ENCODE measurements around the gene CMKLR1.

The CMKLR1 gene

GRCh38 chr12:108270035-108270848 is 68.9 kb downstream of the CMKLR1 start:
- H3K4me3 ChIP-seq (ENCODE audit: low read depth, low read length) = no peak overlapping the region
- DNase-seq (ENCODE audit: low read depth) = no peak

GRCh38 chr12:108269224-108269623 is 69.9 kb downstream of the CMKLR1 start:
- no peak for DNase-seq (ENCODE audit: low read depth)
- TF ChIP-seq CTCF (IDR thresholded peaks at IDR 0.05; ENCODE audit: insufficient read depth, low read depth, low read length, missing control alignments) = no peak
- H3K4me3 ChIP-seq (ENCODE audit: low read depth, low read length) = no peak overlapping the region

More at GRCh38 chr12:108270035-108270848, 68.9 kb downstream of the CMKLR1 start:
- TF ChIP-seq CTCF (IDR thresholded peaks at IDR 0.05; ENCODE audit: insufficient read depth, low read depth, low read length, missing control alignments) = no peak

GRCh38 chr12:108268397-108268796 is 70.7 kb downstream of the CMKLR1 start:
- TF ChIP-seq CTCF (IDR thresholded peaks at IDR 0.05; ENCODE audit: insufficient read depth, low read depth, low read length, missing control alignments) = no peak
- DNase-seq (ENCODE audit: low read depth) = no peak
- H3K4me3 ChIP-seq (ENCODE audit: low read depth, low read length) = no peak overlapping the region

GRCh38 chr12:108267450-108267849 is 71.7 kb downstream of the CMKLR1 start:
- no peak overlapping the region for H3K4me3 ChIP-seq (ENCODE audit: low read depth, low read length)
- no peak for DNase-seq (ENCODE audit: low read depth)
- TF ChIP-seq CTCF (IDR thresholded peaks at IDR 0.05; ENCODE audit: insufficient read depth, low read depth, low read length, missing control alignments) = no peak

GRCh38 chr12:108266131-108266530 is 73.0 kb downstream of the CMKLR1 start:
- no peak overlapping the region for H3K4me3 ChIP-seq (ENCODE audit: low read depth, low read length)
- DNase-seq (ENCODE audit: low read depth) = no peak
- TF ChIP-seq CTCF (IDR thresholded peaks at IDR 0.05; ENCODE audit: insufficient read depth, low read depth, low read length, missing control alignments) = no peak

- DNase-seq (ENCODE audit: low read depth) = no peak
- no peak overlapping the region for H3K4me3 ChIP-seq (ENCODE audit: low read depth, low read length)
- no peak for TF ChIP-seq CTCF (IDR thresholded peaks at IDR 0.05; ENCODE audit: insufficient read depth, low read depth, low read length, missing control alignments)
Measured at GRCh38 chr12:108265505-108265904, 73.6 kb downstream of the CMKLR1 start.

GRCh38 chr12:108260969-108261368 is 78.1 kb downstream of the CMKLR1 start:
- no peak for DNase-seq (ENCODE audit: low read depth)
- TF ChIP-seq CTCF (IDR thresholded peaks at IDR 0.05; ENCODE audit: insufficient read depth, low read depth, low read length, missing control alignments) = no peak
- no peak overlapping the region for H3K4me3 ChIP-seq (ENCODE audit: low read depth, low read length)

All from GM12865 (cell line).